Body of pancreas (tissue), 4 donors: ENCODE measurements around the gene GMDS.

Experiments used
- POLR2A ChIP-seq, 3 donors: fragments of 450-650 bp; IDR thresholded peaks; one replicate each; pipeline ENCODE4 v1.6.1; 2016; ENCODE audit warnings: antibody characterized with exemption in 3 of 3, mild to moderate bottlenecking in 2 of 3
- TF ChIP-seq, protein P1 (sequence below), 7 experiments: fragments of 450-650 bp in 4 of 7; fragments of 200-600 bp in 3 of 7; sonication (generic) in 3 of 7; IDR thresholded peaks; one replicate each; pipeline ENCODE4 v1.5.1; 2016 to 2019; ENCODE audit warnings: antibody characterized with exemption in 7 of 7

DNA sequence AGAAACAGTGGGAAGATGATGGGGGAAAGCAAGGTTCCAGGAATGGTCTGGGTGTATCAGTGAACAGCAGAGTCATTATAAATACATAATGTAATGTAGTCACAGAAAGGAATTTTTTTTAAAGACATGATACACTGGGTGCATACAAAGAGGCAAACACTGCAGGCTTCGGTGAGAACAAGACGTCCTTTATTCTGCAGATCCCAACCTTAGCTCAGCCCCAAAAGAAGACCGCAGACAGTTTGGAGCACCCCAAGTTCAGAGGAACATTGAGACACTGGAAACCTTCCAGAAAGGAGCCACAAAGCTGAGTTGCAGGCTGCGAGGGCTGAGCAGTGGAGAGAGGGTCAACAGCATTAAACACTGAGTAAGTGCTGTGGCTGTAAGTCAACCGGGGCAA is 666.3 kb downstream of the GMDS start:
- no peak for TF ChIP-seq POLR2A (IDR thresholded peaks at IDR 0.05)
- TF ChIP-seq, protein P1, sequence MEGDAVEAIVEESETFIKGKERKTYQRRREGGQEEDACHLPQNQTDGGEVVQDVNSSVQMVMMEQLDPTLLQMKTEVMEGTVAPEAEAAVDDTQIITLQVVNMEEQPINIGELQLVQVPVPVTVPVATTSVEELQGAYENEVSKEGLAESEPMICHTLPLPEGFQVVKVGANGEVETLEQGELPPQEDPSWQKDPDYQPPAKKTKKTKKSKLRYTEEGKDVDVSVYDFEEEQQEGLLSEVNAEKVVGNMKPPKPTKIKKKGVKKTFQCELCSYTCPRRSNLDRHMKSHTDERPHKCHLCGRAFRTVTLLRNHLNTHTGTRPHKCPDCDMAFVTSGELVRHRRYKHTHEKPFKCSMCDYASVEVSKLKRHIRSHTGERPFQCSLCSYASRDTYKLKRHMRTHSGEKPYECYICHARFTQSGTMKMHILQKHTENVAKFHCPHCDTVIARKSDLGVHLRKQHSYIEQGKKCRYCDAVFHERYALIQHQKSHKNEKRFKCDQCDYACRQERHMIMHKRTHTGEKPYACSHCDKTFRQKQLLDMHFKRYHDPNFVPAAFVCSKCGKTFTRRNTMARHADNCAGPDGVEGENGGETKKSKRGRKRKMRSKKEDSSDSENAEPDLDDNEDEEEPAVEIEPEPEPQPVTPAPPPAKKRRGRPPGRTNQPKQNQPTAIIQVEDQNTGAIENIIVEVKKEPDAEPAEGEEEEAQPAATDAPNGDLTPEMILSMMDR (IDR thresholded peaks at IDR 0.05): no peak
